NCI-H2029 (cell line): Measurements from ENCODE around the gene PCDHA4.
"Not testable (repeated sequence)": the region's sequence is repeated elsewhere in the genome, so short reads cannot be mapped to it uniquely, and the experiment has no call there.

ENCODE experiments used
- DNase-seq: peaks from one replicate; lab custom pipeline; 2025; lab: John Stamatoyannopoulos, UW

PCDHA4 gene

DNA sequence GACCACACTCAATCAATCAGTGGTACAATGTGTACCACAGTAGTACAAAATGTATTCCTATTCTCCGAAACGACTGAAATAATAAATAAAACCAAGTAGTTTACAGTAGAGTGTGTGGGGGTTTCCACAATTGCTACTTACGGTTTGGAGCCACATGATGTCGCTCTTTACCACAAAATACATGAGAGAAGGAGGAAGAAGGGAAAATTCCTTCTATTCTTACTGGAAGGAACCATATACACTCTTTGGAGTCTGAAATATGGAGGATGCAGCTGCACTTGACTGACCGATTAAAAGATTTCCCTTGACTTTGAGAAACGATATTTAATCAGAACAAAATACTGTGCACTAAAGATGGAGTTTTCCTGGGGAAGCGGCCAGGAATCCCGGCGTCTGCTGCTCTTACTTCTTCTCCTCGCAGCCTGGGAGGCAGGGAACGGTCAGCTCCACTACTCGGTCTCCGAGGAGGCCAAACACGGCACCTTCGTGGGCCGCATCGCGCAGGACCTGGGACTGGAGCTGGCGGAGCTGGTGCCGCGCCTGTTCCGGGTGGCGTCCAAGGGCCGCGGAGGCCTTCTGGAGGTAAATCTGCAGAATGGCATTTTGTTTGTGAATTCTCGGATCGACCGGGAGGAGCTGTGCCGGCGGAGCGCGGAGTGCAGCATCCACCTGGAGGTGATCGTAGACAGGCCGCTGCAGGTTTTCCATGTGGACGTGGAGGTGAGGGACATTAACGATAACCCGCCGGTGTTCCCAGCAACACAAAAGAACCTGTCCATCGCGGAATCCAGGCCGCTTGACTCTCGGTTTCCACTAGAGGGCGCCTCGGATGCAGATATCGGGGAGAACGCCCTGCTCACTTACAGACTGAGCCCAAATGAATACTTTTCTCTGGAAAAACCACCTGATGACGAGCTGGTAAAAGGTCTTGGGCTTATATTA, at the start of gene PCDHA4:
PCDHA4 (plus strand) TSS at position 235 of the 942 bp plus-strand sequence.
- peak; percentile 27 for DNase-seq

GRCh38 chr5:140764177-140764973, 42.5 kb upstream of the PCDHA4 start:
- DNase-seq = no peak

GRCh38 chr5:140767444-140767843, 39.4 kb upstream of the PCDHA4 start:
- DNase-seq = no peak

DNA sequence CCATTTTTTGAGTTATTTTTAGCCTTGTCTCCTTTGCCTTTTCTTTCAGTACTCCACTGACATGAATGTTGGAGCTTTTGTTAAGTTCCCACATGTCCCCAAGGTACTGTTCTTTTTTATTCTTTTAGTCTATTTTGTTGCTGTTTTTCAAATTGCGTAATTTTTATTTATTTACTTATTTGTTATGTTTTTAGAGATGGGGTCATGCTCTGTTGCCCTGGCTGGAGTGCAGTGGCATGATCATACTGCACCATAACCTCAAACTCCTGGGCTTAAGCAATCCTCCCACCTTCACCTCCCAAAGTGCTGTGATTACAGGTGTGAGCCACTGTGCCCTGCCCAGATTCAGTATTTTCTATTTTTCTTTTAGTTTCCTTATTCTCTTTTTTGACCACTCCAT, 26.4 kb upstream of the PCDHA4 start:
- no peak for DNase-seq

DNA sequence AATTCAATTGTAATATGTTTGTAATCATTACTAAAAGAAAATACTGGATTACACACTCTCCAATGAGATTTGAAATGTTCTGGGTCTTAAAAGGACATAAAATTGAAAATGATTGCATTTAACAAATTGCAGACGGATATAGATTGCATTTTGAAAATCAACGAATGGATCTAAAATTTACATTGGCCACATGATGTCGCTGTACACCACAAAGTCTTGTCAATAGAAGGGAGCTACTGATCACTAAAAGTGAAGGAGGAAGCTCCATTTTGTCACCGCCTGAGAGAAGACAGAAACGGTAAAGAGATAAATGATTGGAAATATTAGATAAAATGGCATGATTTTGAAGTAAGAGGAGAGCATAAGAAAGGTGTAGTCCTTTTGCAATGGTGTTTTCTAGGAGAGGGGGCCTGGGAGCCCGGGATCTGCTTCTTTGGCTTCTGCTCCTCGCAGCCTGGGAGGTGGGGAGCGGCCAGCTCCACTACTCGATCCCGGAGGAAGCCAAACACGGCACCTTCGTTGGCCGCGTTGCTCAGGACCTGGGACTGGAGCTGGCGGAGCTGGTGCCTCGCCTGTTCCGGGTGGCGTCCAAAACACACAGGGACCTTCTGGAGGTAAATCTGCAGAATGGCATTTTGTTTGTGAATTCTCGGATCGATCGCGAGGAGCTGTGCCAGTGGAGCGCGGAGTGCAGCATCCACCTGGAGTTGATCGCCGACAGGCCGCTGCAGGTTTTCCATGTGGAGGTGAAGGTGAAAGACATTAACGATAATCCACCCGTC, 20.8 kb upstream of the PCDHA4 start, which contains the start of gene PCDHA1:
PCDHA1 (plus strand) TSS at position 236 of the 782 bp plus-strand sequence.
- DNase-seq = peak; percentile 15

GRCh38 chr5:140787422-140787821, 19.4 kb upstream of the PCDHA4 start:
- not testable (repeated sequence) for DNase-seq

DNA sequence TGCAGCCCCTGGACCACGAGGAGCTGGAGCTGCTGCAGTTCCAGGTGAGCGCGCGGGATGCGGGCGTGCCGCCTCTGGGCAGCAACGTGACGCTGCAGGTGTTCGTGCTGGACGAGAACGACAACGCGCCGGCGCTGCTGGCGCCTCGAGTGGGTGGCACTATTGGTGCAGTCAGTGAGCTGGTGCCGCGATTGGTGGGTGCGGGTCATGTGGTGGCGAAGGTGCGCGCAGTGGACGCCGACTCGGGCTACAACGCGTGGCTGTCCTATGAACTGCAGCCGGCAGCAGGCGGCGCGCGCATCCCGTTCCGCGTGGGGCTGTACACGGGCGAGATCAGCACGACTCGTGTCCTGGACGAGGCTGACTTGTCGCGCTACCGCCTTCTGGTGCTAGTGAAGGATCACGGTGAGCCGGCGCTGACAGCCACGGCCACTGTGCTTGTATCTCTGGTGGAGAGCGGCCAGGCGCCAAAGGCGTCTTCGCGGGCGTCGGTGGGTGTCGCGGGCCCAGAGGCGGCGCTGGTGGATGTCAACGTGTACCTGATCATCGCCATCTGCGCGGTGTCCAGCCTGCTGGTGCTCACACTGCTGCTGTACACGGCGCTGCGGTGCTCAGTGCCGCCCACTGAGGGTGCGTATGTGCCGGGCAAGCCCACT, 18.9 kb upstream of the PCDHA4 start:
- not testable (repeated sequence) for DNase-seq

DNA sequence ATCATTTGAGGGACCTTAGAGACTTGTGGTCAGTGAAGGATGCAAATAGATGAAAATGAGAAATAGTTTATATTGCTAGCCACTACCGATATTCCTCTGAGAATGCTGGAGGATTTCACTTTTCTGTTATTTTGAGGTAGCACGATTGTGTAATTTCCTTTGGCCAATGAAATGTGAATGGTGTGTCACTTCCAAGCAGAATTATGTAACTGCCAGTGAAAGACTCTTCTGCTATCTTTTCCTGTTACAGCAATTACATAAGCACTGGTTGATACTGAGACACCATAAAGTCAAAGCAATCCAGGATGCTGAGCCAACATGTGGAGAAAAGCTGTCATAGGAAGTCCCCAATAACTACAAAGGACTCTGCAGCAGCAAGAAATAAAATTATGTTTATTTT, 15.8 kb upstream of the PCDHA4 start:
- no peak for DNase-seq

DNA sequence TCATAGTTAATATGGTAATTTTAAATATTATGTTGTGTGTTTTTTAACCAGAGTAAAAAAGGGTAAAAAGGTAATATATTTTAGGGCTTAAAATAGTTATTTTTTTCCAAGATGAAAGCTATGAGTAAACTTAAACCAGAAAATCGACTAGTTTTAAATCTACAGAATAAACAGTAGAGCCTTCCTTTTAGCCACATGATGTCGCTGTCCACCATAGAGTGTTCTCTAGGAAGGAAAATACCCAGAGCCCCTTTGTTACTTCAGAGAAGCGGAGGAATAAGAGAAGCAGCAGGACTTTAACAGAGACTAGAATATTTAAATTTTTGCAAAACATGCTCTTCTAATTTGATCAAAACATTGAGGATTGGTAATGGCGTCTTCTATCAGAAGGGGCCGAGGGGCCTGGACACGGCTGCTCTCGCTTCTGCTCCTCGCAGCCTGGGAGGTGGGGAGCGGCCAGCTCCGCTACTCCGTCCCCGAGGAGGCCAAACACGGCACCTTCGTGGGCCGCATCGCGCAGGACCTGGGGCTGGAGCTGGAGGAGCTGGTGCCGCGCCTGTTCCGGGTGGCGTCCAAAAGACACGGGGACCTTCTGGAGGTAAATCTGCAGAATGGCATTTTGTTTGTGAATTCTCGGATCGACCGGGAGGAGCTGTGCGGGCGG, 12.1 kb upstream of the PCDHA4 start, which contains the start of gene PCDHA2:
PCDHA2 (plus strand) TSS at position 258 of the 664 bp plus-strand sequence.
- DNase-seq = no peak

DNA sequence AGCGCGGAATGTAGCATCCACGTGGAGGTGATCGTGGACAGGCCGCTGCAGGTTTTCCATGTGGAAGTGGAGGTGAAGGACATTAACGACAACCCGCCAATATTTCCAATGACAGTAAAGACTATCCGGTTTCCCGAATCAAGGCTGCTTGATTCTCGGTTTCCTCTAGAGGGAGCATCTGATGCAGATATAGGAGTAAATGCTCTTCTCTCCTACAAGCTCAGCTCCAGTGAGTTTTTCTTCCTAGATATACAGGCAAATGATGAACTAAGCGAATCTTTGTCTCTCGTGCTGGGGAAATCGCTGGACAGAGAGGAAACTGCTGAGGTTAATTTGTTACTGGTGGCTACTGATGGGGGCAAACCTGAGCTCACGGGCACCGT, 11.6 kb upstream of the PCDHA4 start:
- DNase-seq = no peak

- DNase-seq = not testable (repeated sequence)
These were observed 10.7 kb upstream of the PCDHA4 start for GRCh38 chr5:140796072-140796717.

- no peak for DNase-seq
These were observed 10.2 kb upstream of the PCDHA4 start for GRCh38 chr5:140796718-140797095.

DNA sequence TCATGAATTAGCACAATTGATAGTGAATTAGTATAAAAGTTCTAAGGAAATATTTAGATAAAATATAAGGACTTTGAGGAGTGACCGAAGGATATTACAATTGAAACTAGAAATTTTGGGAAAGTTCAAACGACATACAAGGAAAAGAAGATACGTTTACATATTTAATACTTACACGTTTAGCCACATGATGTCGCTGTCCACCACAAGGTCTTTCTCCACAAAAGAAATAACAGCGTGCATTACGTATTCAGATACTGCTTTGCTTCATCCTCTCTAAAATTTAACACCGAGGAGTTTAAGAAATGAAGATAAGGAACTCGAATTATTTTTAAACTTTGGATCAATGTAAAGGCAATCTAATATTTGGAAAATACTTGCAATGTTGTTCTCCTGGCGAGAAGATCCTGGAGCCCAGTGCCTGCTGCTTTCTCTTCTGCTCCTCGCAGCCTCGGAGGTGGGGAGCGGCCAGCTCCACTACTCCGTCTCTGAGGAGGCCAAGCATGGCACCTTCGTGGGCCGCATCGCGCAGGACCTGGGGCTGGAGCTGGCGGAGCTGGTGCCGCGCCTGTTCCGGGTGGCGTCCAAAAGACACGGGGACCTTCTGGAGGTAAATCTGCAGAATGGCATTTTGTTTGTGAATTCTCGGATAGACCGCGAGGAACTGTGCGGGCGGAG, 5.9 kb upstream of the PCDHA4 start, which contains the start of gene PCDHA3:
PCDHA3 (plus strand) TSS at position 242 of the 678 bp plus-strand sequence.
- peak; percentile 34 for DNase-seq

GRCh38 chr5:140801494-140801841, 5.4 kb upstream of the PCDHA4 start:
- peak; percentile 1 for DNase-seq

DNA sequence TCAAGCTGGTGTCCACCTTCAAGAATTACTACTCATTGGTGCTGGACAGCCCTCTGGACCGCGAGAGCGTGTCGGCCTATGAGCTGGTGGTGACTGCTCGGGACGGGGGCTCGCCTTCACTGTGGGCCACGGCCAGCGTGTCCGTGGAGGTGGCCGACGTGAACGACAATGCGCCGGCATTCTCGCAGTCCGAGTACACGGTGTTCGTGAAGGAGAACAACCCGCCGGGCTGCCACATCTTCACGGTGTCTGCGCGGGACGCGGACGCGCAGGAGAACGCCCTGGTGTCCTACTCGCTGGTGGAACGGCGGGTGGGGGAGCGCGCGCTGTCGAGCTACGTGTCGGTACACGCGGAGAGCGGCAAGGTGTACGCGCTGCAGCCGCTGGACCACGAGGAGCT, 4.5 kb upstream of the PCDHA4 start:
- not testable (repeated sequence) for DNase-seq

DNA sequence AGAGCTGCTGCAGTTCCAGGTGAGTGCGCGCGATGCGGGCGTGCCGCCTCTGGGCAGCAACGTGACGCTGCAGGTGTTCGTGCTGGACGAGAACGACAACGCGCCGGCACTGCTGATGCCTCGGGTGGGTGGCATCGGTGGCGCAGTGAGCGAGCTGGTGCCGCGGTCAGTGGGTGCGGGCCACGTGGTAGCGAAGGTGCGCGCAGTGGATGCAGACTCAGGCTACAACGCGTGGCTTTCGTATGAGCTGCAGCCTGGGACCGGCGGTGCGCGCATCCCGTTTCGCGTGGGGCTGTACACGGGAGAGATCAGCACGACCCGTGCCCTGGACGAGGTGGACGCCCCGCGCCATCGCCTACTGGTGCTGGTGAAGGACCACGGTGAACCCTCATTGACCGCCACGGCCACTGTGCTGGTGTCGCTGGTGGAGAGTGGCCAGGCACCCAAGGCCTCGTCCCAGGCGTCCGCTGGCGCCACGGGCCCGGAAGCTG, 4.0 kb upstream of the PCDHA4 start:
- DNase-seq = no peak

DNA sequence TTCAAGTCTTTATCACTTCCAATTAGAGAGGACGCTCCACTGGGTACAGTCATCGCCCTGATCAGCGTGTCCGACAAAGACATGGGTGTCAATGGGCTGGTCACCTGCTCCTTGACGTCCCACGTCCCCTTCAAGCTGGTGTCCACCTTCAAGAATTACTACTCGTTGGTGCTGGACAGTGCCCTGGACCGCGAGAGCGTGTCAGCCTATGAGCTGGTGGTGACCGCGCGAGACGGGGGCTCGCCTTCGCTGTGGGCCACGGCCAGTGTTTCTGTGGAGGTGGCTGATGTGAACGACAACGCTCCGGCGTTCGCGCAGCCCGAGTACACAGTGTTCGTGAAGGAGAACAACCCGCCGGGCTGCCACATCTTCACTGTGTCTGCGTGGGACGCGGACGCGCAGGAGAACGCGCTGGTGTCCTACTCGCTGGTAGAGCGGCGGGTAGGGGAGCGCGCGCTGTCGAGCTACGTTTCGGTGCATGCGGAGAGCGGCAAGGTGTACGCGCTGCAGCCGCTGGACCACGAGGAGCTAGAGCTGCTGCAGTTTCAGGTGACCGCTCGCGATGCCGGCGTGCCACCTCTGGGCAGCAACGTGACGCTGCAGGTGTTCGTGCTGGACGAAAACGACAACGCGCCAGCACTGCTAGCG, 1.5 kb downstream of the PCDHA4 start:
- not testable (repeated sequence) for DNase-seq

- DNase-seq = no peak
These were observed 2.0 kb downstream of the PCDHA4 start for GRCh38 chr5:140808889-140809291.
